GM21529 (cell line): ENCODE measurements around the gene CHN1.

Experiments used
- ATAC-seq: cut with Tn5 transposase; IDR thresholded peaks from one replicate; pipeline ENCODE4 v1.9.1; 2021; ENCODE audit not compliant: unreplicated experiment

Gene CHN1

GRCh38 chr2:174833737-174834136, 171.4 kb downstream of the CHN1 start:
- ATAC-seq = no peak

DNA sequence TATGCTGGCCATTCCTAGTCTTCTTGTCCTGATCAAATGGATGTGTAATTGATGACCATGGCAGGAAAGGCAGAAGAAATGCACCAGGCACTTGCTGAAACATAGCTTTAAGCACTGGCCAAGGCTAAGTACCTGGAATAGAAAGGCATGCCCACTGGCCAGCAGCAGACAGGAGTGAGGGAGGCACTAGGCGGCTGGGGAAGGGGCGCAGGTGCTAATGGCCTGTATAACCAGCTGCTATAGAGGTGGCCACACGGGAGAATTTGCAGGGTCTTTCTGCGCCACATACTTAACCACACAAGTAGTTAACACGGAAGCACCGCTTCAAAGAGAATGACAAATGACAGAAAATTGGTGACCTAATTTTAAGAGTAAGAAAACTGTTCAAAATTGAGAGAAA, 174.6 kb downstream of the CHN1 start:
- no peak for ATAC-seq

GRCh38 chr2:174829550-174829949, 175.6 kb downstream of the CHN1 start:
- no peak for ATAC-seq

DNA sequence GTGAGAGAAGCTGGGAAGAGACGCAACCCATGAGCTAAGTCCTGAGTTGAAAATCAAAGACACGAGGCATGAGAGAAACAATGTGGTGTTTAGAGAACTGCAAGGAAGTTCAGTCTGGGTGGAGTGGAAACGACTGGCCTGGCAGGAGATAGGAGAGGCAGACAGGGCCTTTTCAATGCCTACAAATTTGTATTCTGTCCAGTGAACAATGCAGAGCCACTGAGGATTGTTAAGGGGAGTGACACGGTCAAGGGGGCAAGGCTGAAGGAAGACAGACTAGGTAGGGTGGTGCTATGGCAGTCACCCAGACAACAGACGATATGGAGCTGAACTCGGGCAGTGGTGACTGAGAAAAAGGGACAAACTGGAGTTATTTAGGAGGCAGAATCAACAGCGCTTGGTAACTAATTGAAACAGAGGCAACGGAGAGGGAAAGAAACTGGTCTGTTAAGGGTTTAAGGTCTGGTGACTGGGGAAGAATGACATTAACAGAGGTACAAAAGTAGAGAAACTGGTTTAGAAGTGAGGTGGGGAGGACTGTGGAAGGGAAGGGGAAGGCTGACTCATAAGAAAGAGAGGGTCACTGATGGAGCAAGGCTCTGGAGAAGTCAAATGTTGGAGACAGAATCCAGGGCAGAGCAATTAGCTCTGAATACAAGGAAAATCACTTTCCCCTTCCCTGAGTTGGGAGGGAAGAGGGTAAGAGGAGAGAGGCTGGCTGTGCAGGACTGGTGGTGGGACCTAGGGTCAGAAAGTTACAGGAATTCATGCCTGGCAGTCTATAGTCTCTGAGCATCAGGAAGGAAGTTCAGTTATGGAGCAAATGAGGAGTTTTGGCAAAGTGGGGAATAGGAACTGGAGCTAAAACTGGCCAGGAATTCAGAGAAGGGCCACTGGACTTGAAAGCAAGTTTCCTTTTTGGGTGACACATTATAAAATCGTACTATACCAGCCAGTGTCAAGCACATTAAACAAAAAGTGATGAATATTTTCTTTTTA, 177.5 kb downstream of the CHN1 start:
- ATAC-seq = no peak

DNA sequence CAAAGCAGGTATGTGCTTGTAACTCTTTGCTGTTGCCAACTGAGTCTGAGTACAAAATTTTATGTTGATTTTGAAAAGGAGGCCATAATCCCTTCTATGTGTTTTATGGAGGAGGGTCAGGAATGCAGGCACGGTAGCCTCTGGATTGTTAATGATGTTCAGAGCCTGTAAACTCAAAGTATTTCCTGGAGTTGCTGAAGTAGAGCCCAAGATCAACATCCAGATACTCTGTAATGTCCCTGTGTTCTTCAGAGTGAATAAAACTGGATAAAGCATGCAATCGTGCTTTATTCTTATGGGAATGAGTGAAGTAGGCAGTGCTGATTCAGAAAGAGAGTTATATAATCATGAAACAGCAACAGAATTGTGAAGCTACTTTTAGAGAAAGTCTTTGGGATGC, 179.1 kb downstream of the CHN1 start:
- ATAC-seq = no peak

DNA sequence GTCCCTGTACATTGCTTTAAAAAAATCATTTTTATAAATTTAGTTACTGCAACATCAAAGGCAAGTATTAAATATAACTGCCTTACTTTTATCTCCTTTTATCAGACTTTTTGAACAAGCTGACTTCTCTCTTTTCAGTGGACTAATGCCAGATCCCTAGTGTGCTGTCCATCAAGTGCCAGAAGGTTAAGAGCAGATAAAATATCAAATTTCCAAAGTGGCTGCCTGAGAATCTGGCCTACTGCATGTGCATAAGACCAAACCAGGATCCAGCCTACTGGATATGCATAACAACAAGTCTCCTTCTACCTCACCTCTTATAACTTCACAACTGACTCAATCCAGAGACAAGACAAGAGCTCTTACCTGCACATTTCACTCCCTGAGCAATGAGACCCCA, 181.1 kb downstream of the CHN1 start:
- ATAC-seq = no peak

GRCh38 chr2:174821628-174822027, 183.6 kb downstream of the CHN1 start:
- no peak for ATAC-seq

DNA sequence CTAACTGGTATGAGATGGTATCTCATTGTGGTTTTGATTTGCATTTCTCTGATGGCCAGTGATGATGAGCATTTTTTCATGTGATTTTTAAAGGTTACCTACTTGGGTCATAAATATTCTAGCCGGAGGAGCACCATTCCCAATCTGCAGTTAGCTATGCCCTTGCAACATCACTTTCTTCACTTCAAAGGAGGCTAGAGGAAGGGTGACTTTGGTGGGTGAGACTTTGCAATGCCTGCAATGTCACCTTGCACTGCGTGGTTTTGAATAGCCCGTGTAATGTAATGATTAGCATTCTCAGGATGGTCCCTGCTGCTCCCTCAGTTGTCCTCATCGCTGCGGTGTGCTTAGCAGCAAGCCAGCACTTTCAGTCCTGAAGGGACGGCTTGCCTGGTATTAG, 184.8 kb downstream of the CHN1 start:
- ATAC-seq = no peak

GRCh38 chr2:174815526-174815925, 189.7 kb downstream of the CHN1 start:
- no peak for ATAC-seq

DNA sequence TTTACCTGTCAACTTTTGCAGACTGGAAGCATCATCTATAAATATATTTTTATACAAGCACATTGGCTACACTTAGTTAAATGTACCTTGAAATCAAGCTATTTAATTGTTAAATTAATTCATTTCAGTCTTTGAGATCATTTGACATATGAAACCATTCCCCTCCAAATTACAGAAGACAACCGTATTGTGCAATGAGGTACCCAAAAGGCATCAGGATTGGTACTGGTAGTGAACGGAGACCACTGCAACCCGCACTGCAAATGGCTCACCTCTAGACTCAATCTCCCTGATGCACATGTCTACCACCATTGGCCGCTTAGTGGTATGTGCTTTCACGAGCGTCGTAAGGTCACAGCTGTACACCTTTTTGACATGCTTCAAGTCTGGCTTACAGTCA, 193.1 kb downstream of the CHN1 start:
- ATAC-seq = no peak

GRCh38 chr2:174807931-174808330, 197.2 kb downstream of the CHN1 start:
- ATAC-seq = no peak

DNA sequence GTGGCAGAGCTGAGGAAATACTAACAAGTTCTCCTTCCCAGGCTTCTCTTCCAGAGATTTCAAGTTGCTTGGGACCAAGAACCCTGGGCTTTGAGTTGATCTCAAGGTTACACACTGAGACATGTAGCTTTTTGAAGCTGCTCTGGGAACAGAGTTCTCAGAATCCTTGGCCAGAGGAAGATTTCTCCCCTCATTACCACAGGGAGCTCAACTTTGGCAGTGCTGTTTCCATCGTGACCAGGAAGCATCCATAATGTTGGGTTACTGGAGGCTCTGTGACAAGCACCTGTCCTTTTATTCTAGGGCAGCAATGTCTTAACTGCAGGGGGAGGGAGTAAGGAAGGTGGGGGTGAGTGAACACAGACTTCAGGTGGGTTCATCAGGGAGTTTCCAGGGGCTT, 199.4 kb downstream of the CHN1 start:
- ATAC-seq = no peak

GRCh38 chr2:174802459-174802858, 202.7 kb downstream of the CHN1 start:
- no peak for ATAC-seq

DNA sequence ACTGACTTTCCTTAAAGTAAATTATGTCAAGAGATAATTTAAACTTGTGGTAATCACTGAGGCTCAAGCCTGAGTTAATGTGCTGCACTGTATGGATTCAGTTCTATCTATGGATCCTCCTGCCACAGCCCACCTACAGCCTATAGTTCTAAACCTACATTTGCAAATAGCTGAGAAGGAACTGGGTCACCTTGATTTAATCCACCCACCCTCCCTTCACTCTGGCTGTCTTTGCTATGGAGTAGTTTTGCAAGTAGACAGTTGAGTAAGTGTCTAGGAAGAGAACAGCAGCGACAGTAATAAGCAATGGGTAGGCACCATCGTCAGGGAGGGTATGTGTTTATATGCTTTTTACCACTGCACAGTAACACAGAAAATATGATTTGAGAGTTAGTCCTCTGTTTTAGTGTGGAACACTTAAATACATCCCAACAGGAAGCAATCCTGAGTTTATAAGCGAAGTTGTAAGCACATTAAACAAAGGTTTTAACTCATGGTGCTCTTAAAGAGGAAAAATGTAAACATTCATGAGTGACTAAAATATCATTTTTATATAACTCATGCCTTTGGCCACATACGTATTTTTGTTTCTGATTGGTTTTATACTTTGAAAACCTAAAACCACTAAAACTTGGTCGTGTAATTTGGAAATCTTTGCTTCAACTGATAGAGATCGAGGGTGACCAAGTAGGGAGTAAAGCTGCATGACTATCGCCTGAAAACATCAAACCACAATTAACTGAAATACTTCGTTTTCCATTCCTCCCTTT, 204.6 kb downstream of the CHN1 start:
- ATAC-seq = no peak

- no peak for ATAC-seq
Observed at GRCh38 chr2:174798801-174799200, 206.4 kb downstream of the CHN1 start.

- no peak for ATAC-seq
Observed at GRCh38 chr2:174797781-174798276, 207.4 kb downstream of the CHN1 start.

GRCh38 chr2:174796319-174796771, 208.8 kb downstream of the CHN1 start:
- ATAC-seq = no peak

DNA sequence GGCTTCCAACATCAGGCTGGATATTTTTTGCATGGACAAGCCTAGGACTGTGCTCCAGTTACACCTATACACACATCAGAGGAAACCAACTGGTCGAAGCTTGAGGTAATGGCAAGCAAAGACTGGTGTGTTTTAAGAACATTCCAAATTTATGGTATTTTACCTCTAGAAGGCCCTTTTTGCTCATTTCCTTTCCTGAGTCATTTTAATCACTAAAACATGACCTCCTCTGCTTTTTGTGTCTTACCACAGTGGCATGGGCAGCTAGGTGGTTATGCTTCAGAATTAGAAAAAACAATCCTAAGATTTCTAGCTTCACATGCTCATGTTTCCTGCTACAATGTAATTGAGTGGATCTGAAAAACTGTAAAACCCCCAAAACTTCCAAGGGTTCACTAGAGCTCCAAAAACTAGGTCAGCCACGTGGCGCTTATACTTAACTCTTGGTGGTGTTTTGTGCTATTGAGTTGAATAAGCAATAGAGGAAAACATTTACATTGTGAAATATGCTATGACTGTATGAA, 210.3 kb downstream of the CHN1 start:
- no peak for ATAC-seq

DNA sequence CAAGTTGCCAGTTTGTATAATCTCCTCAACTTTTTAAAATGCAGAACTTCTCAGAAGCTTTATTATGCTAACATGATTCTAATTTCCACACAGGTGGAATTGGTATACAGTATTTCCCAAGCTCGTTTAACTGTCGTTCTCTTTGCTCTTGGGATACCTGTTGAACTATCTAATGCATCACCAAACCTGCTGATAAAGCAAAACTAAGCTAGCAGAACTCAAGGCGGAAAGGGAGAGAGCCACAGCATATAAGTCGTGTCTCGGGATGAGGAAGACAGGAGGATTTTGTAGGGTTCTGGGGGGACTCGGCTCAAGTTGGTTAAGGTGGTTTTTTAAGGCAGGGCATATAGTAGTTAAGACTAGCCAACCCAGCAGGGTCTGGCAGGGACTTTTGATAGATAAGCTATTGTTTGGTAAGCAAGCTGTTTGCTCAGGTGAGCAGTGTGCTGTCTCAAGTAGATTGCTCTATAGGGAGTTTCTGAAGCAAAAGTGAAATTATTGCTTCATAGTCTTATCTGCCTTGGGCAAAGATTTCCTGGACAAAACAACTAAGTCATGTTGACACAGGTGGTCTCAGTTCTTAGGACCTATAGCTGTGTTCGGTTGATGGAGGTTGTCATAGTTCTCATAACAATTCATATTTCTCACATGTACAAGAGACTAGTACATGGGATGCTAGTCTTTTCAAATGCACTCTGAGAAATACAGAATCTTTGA, 212.7 kb downstream of the CHN1 start:
- no peak for ATAC-seq

DNA sequence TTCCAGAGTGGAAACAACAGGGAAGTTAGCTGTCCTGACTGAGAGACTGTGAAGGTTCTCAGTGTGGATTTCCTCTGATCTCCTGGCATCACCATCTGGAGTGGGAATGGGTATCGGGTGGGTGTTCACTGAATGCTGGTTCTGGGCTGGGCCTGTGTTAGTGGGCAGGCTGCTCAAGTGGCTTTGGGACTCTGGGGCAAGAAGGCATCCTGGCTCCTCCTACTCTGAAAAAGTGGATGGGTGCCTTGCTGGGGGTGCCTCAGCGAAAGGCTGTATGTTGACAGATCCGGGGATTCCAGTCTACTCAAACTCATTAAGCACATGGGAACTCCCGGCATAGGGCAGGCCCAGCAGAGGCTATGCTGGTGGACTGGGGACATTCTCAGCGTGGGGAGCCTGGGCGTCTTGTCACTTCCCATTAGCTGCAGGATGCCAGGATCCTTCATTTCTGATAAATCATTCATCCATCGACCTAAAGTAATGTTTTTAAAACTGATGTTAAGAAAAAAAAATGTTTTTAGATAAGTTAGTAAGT, 213.4 kb downstream of the CHN1 start:
- no peak for ATAC-seq

DNA sequence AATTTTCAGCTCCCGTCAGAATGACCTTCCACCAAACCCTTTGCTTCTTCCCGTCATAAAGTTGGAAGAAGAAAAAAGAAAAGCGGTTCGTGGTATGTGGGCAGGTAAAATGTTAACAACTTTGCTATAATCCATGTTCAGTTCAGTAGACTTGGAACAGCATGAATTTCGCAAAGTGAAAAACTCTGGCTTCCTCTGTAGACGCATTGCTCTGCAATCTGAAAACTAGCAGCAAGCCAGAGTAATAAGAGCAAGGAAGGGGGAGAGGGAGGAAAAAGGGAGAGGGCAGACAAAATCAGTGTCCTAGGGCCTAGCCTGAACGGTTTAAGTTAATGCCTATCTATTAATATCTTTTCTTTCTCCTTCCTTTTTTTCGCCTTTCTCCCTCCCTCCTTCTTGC, 214.2 kb downstream of the CHN1 start:
- ATAC-seq = no peak
